Omental fat pad (tissue), 4 donors: ENCODE data around the gene GRB14. TPM values are rescaled to one million over a fixed set of nuclear protein-coding genes. Genes with fewer than 3 reads are reported as not detected.

Experiments used
- ATAC-seq: fragments of 150-250 bp; one replicate; pipeline ENCODE4 v1.9.1; 2016; ENCODE audit warnings: mild to moderate bottlenecking, moderate library complexity; ENCODE audit not compliant: low FRiP score
- DNase-seq: peaks from one replicate; pipeline ENCODE4 v3.0.0-alpha.2; 2019; ENCODE audit warnings: low spot score
- CTCF ChIP-seq, 3 donors: fragments of 450-650 bp; IDR thresholded peaks; one replicate each; pipeline ENCODE4 v1.5.1; 2016 to 2017; ENCODE audit warnings: antibody characterized with exemption in 3 of 3, mild to moderate bottlenecking in 3 of 3, moderate library complexity in 2 of 3
- total RNA-seq, 4 donors: library from RNA; depleted of rRNA; stranded (reverse); fragments of >200 nt; gene quantifications; one replicate each; pipeline ENCODE4 v1.1.0, GENCODE V29; 2016

The GRB14 gene
- total RNA-seq, 4 donors from 2014 or later = 4.5 to 7.4 (median 5.3) TPM

GRCh38 chr2:164522561-164522981 lies 98.7 kb downstream of the GRB14 start:
- no peak for DNase-seq
- TF ChIP-seq CTCF (IDR thresholded peaks at IDR 0.05) = no peak
- no peak for ATAC-seq

GRCh38 chr2:164515734-164516133 lies 105.5 kb downstream of the GRB14 start:
- no peak for DNase-seq
- ATAC-seq = no peak
- TF ChIP-seq CTCF (IDR thresholded peaks at IDR 0.05) = no peak

- TF ChIP-seq CTCF (IDR thresholded peaks at IDR 0.05) = no peak
- DNase-seq = no peak
- no peak for ATAC-seq
Observed at GRCh38 chr2:164515030-164515429, 106.3 kb downstream of the GRB14 start.

- TF ChIP-seq CTCF (IDR thresholded peaks at IDR 0.05) = no peak
- no peak for ATAC-seq
Observed at GRCh38 chr2:164514491-164514890, 106.8 kb downstream of the GRB14 start.

GRCh38 chr2:164512871-164513270 lies 108.4 kb downstream of the GRB14 start:
- no peak for ATAC-seq
- no peak for TF ChIP-seq CTCF (IDR thresholded peaks at IDR 0.05)
- DNase-seq = no peak

More at GRCh38 chr2:164514491-164514890, 106.8 kb downstream of the GRB14 start:
- no peak for DNase-seq

- no peak for DNase-seq
- no peak for ATAC-seq
Observed at GRCh38 chr2:164511738-164512137, 109.5 kb downstream of the GRB14 start.

More at GRCh38 chr2:164511738-164512137, 109.5 kb downstream of the GRB14 start:
- no peak for TF ChIP-seq CTCF (IDR thresholded peaks at IDR 0.05)
